GM12892 (cell line): ENCODE measurements around the gene MRTFB.

Source experiments
- POLR2A ChIP-seq: IDR thresholded peaks from 2 replicates; pipeline ENCODE4 v1.6.1; 2011; ENCODE audit warnings: low read depth, low read length, control low read depth
- POLR2AphosphoS5 ChIP-seq: IDR thresholded peaks from 2 replicates; pipeline ENCODE4 v1.6.1; 2011; ENCODE audit warnings: low read depth, low read length, control low read depth
- TAF1 ChIP-seq: IDR thresholded peaks from 2 replicates; pipeline ENCODE4 v1.6.1; 2011; ENCODE audit warnings: low read depth, mild to moderate bottlenecking, control low read depth, low read length, borderline replicate concordance

GRCh38 chr16:14303182-14303618 lies 232.1 kb downstream of the MRTFB start:
- no peak for TF ChIP-seq POLR2A
- TF ChIP-seq POLR2AphosphoS5 = no peak
- TF ChIP-seq TAF1 = no peak
